ENCODE results near the gene C1QTNF9.

Gene C1QTNF9

DNA sequence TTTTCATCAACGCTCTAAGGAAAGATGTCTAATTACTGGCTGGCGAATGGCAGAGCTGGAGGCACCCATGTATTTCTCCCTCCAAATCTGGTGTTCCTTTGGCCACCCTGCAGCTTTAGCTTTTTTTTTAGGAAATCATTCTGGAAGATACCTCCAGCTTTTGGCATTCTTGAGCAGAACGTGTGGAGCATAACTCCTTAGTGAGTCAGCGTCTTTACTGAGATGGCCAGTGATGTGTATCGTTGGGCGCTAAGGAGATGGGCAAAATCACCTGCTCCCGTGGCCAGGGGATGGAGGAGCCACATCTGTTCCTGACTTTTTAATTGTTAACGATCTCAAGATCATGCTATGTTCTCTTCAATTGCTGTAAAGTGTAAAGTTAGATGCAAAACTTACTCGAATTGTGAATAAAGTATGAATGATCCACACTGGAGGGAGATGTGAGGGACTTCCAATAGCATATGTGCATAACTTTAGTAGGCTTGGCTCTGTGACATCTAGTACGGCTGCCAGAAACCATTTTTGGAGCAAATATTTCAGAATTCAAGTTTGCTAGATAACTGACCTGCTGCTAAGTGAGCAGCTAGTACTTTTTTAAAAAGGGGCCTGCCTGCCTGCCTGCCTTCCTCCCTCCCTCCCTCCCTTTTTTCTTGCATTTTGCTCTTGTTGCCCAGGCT is 24.4 kb upstream of the C1QTNF9 start:
- H3K36me3 ChIP-seq (ENCODE audit: control insufficient read depth in 2 of 2, insufficient read depth in 1 of 2, low read length in 2 of 2): peaks cover 0 to 21% of the 10 kb centered on the region in 2 experiments; a peak in 1 of 3 replicates
- H3K4me3 ChIP-seq (ENCODE audit: low read depth, low read length): no peak overlapping the region
- no peaks in the 10 kb centered on the region for H3K4me1 ChIP-seq (ENCODE audit: control insufficient read depth, insufficient read depth, low read length)
- TF ChIP-seq ZNF10 (tag by site-specific recombination; IDR thresholded peaks at IDR 0.05): no peak
- TF ChIP-seq ZNF423 (tag by site-specific recombination; IDR thresholded peaks at IDR 0.05): no peak
- TF ChIP-seq WT1 (tag by site-specific recombination; IDR thresholded peaks at IDR 0.05): no peak
- TF ChIP-seq, protein P1, sequence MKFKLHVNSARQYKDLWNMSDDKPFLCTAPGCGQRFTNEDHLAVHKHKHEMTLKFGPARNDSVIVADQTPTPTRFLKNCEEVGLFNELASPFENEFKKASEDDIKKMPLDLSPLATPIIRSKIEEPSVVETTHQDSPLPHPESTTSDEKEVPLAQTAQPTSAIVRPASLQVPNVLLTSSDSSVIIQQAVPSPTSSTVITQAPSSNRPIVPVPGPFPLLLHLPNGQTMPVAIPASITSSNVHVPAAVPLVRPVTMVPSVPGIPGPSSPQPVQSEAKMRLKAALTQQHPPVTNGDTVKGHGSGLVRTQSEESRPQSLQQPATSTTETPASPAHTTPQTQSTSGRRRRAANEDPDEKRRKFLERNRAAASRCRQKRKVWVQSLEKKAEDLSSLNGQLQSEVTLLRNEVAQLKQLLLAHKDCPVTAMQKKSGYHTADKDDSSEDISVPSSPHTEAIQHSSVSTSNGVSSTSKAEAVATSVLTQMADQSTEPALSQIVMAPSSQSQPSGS (tag by site-specific recombination; IDR thresholded peaks at IDR 0.05; ENCODE audit: low read depth): no peak
- no peak for TF ChIP-seq ZNF629 (tag by site-specific recombination; IDR thresholded peaks at IDR 0.05)
- no peak for TF ChIP-seq ZNF157 (tag by site-specific recombination; IDR thresholded peaks at IDR 0.05)
- TF ChIP-seq, protein P2, sequence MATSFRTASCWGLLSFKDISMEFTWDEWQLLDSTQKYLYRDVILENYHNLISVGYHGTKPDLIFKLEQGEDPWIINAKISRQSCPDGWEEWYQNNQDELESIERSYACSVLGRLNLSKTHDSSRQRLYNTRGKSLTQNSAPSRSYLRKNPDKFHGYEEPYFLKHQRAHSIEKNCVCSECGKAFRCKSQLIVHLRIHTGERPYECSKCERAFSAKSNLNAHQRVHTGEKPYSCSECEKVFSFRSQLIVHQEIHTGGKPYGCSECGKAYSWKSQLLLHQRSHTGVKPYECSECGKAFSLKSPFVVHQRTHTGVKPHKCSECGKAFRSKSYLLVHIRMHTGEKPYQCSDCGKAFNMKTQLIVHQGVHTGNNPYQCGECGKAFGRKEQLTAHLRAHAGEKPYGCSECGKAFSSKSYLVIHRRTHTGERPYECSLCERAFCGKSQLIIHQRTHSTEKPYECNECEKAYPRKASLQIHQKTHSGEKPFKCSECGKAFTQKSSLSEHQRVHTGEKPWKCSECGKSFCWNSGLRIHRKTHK (tag by site-specific recombination; IDR thresholded peaks at IDR 0.05): no peak
- TF ChIP-seq ZSCAN23 (tag by site-specific recombination; IDR thresholded peaks at IDR 0.05): no peak
- TF ChIP-seq ZNF394 (tag by site-specific recombination; IDR thresholded peaks at IDR 0.05; ENCODE audit: borderline replicate concordance): no peak
- TF ChIP-seq ZNF530 (tag by site-specific recombination; IDR thresholded peaks at IDR 0.05; ENCODE audit: low read depth): no peak
- CTCF ChIA-PET: interaction anchor here (0.8 kb wide), 1 partner anchor 8 kb away, joined by 3 read pairs; no protein-coding TSS in a partner anchor
- POLR2A ChIA-PET: no interaction called here
- no peaks in the 10 kb centered on the region for H3K9me3 ChIP-seq (ENCODE audit: control insufficient read depth, insufficient read depth, low read depth, low read length)
- no peak overlapping the region for H3K27ac ChIP-seq (ENCODE audit: extremely low read depth, low read depth, low read length)

DNA sequence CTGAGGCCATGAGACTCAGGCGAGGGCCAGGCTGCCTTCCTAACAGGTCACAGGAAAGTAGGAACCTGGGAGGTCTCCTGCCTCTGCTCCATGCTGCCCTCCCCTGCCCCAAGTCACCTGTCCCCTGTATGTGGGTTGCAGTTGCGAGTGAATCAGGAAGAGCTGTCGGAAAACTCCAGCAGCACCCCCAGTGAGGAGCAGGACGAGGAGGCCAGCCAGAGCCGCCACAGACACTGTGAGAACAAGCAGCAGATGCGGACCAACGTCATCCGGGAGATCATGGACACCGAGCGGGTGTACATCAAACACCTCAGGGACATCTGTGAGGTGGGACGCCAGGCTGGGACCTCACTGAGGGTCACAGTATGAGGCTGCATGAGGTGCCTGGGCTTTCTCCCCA is 22.8 kb upstream of the C1QTNF9 start:
- Histone ChIP-seq H3K9me3 (ENCODE audit: control insufficient read depth, insufficient read depth, low read depth, low read length) (no peaks in the 10 kb centered on the region), H3K27ac (ENCODE audit: extremely low read depth, low read depth, low read length) (no peak overlapping the region), H3K4me3 (ENCODE audit: low read depth, low read length) (no peak overlapping the region), H3K4me1 (ENCODE audit: control insufficient read depth, insufficient read depth, low read length) (no peaks in the 10 kb centered on the region), H3K36me3 (ENCODE audit: control insufficient read depth in 2 of 2, insufficient read depth in 1 of 2, low read length in 2 of 2) (peaks cover 0 to 33% of the 10 kb centered on the region in 2 experiments; a peak in 1 of 3 replicates)
- CTCF ChIA-PET: no interaction called here
- POLR2A ChIA-PET: no interaction called here
- TF ChIP-seq, protein P3, sequence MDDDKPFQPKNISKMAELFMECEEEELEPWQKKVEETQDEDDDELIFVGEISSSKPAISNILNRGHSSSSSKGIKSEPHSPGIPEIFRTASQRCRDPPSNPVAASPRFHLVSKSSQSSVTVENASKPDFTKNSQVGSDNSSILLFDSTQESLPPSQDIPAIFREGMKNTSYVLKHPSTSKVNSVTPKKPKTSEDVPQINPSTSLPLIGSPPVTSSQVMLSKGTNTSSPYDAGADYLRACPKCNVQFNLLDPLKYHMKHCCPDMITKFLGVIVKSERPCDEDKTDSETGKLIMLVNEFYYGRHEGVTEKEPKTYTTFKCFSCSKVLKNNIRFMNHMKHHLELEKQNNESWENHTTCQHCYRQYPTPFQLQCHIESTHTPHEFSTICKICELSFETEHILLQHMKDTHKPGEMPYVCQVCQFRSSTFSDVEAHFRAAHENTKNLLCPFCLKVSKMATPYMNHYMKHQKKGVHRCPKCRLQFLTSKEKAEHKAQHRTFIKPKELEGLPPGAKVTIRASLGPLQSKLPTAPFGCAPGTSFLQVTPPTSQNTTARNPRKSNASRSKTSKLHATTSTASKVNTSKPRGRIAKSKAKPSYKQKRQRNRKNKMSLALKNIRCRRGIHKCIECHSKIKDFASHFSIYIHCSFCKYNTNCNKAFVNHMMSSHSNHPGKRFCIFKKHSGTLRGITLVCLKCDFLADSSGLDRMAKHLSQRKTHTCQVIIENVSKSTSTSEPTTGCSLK (tag by site-specific recombination; IDR thresholded peaks at IDR 0.05): no peak
- TF ChIP-seq IKZF3 (tag by site-specific recombination; IDR thresholded peaks at IDR 0.05) (no peak), ZNF274 (IDR thresholded peaks at IDR 0.05; ENCODE audit: low read length) (no peak), ZNF274 (tag by site-specific recombination; IDR thresholded peaks at IDR 0.05; ENCODE audit: borderline replicate concordance) (no peak), MZF1 (tag by site-specific recombination; IDR thresholded peaks at IDR 0.05; ENCODE audit: borderline replicate concordance) (no peak), ZNF302 (tag by site-specific recombination; IDR thresholded peaks at IDR 0.05; ENCODE audit: low read depth) (no peak), ZNF121 (tag by site-specific recombination; IDR thresholded peaks at IDR 0.05) (no peak)
- TF ChIP-seq, protein P4, sequence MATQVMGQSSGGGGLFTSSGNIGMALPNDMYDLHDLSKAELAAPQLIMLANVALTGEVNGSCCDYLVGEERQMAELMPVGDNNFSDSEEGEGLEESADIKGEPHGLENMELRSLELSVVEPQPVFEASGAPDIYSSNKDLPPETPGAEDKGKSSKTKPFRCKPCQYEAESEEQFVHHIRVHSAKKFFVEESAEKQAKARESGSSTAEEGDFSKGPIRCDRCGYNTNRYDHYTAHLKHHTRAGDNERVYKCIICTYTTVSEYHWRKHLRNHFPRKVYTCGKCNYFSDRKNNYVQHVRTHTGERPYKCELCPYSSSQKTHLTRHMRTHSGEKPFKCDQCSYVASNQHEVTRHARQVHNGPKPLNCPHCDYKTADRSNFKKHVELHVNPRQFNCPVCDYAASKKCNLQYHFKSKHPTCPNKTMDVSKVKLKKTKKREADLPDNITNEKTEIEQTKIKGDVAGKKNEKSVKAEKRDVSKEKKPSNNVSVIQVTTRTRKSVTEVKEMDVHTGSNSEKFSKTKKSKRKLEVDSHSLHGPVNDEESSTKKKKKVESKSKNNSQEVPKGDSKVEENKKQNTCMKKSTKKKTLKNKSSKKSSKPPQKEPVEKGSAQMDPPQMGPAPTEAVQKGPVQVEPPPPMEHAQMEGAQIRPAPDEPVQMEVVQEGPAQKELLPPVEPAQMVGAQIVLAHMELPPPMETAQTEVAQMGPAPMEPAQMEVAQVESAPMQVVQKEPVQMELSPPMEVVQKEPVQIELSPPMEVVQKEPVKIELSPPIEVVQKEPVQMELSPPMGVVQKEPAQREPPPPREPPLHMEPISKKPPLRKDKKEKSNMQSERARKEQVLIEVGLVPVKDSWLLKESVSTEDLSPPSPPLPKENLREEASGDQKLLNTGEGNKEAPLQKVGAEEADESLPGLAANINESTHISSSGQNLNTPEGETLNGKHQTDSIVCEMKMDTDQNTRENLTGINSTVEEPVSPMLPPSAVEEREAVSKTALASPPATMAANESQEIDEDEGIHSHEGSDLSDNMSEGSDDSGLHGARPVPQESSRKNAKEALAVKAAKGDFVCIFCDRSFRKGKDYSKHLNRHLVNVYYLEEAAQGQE (tag by site-specific recombination; IDR thresholded peaks at IDR 0.05): no peak
- TF ChIP-seq, protein P5, sequence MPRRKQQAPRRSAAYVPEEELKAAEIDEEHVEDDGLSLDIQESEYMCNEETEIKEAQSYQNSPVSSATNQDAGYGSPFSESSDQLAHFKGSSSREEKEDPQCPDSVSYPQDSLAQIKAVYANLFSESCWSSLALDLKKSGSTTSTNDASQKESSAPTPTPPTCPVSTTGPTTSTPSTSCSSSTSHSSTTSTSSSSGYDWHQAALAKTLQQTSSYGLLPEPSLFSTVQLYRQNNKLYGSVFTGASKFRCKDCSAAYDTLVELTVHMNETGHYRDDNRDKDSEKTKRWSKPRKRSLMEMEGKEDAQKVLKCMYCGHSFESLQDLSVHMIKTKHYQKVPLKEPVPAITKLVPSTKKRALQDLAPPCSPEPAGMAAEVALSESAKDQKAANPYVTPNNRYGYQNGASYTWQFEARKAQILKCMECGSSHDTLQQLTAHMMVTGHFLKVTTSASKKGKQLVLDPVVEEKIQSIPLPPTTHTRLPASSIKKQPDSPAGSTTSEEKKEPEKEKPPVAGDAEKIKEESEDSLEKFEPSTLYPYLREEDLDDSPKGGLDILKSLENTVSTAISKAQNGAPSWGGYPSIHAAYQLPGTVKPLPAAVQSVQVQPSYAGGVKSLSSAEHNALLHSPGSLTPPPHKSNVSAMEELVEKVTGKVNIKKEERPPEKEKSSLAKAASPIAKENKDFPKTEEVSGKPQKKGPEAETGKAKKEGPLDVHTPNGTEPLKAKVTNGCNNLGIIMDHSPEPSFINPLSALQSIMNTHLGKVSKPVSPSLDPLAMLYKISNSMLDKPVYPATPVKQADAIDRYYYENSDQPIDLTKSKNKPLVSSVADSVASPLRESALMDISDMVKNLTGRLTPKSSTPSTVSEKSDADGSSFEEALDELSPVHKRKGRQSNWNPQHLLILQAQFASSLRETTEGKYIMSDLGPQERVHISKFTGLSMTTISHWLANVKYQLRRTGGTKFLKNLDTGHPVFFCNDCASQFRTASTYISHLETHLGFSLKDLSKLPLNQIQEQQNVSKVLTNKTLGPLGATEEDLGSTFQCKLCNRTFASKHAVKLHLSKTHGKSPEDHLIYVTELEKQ (tag by site-specific recombination; IDR thresholded peaks at IDR 0.05; ENCODE audit: borderline replicate concordance): no peak
- TF ChIP-seq, protein P6, sequence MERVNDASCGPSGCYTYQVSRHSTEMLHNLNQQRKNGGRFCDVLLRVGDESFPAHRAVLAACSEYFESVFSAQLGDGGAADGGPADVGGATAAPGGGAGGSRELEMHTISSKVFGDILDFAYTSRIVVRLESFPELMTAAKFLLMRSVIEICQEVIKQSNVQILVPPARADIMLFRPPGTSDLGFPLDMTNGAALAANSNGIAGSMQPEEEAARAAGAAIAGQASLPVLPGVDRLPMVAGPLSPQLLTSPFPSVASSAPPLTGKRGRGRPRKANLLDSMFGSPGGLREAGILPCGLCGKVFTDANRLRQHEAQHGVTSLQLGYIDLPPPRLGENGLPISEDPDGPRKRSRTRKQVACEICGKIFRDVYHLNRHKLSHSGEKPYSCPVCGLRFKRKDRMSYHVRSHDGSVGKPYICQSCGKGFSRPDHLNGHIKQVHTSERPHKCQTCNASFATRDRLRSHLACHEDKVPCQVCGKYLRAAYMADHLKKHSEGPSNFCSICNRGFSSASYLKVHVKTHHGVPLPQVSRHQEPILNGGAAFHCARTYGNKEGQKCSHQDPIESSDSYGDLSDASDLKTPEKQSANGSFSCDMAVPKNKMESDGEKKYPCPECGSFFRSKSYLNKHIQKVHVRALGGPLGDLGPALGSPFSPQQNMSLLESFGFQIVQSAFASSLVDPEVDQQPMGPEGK (tag by site-specific recombination; IDR thresholded peaks at IDR 0.05): no peak

Data from HEK293 (cell line).